Left kidney (tissue), 2 donors: ENCODE measurements around the gene AFMID. TPM values are rescaled to one million over a fixed set of nuclear protein-coding genes. Genes with fewer than 3 reads are reported as not detected.
"Not testable (repeated sequence)": the region's sequence is repeated elsewhere in the genome, so short reads cannot be mapped to it uniquely, and the experiment has no call there.

Source experiments
- DNase-seq: peaks from one replicate; pipeline ENCODE4 v3.0.0-alpha.2; 2013
- polyA plus RNA-seq: library from polyadenylated mRNA; unstranded; fragments of 120-200 nt; gene quantifications from one replicate; pipeline ENCODE4 v1.2.1, GENCODE V29; 2013; ENCODE audit not compliant: insufficient read length

Gene AFMID
- polyA plus RNA-seq, 1 donor, result 73.2 TPM

- no peak for DNase-seq
These were observed 35.9 kb downstream of the AFMID start for GRCh38 chr17:78223061-78223460.

- DNase-seq, result no peak
These were observed 36.6 kb downstream of the AFMID start for GRCh38 chr17:78223765-78224164.

GRCh38 chr17:78224231-78225087 is 37.3 kb downstream of the AFMID start:
- DNase-seq, result no peak

DNA sequence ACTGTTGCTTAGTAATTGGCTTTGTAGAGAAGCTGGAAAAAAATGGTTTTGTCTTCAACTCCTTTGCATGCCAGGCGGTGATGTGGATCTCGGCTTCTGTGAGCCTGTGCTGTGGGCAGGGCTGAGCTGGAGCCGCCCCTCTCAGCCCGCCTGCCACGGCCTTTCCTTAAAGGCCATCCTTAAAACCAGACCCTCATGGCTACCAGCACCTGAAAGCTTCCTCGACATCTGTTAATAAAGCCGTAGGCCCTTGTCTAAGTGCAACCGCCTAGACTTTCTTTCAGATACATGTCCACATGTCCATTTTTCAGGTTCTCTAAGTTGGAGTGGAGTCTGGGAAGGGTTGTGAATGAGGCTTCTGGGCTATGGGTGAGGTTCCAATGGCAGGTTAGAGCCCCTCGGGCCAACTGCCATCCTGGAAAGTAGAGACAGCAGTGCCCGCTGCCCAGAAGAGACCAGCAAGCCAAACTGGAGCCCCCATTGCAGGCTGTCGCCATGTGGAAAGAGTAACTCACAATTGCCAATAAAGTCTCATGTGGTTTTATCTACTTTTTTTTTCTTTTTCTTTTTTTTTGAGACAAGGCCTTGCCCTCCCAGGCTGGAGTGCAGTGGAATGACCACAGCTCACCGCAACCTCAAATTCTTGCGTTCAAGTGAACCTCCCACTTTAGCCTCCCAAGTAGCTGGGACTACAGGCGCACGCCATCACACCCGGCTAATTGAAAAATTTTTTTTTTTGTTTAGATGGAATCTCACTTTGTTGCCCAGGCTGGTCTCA is 38.1 kb downstream of the AFMID start:
- no peak for DNase-seq

DNA sequence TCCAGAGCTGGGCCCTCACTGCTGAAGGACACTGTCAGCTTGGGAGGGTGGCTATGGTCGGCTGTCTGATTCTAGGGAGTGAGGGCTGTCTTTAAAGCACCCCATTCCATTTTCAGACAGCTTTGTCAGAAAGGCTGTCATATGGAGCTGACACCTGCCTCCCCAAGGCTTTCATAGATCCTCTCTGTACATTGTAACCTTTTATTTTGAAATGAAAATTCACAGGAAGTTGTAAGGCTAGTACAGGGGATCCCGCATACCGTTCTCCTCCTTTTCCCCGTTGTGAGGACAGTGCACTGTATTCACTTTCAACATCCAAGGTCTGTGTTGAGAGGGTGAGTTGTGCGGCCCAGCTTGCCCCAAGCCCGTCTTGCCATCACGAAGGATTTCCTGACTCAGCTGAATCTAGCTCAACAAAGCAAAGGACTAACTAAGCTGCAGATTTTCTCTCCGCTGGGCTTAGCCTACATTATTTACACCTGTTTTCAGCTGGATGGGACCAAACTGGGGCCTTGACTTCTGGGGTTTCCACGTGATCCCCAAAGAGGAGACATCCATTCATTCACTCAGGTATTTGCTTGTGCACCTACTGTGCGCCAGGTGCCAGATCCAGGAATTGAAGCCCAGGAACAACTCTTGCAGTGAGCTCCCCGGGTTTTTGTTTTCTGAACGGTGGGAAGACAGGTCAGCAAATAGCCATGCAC is 39.0 kb downstream of the AFMID start:
- DNase-seq, result no peak

DNA sequence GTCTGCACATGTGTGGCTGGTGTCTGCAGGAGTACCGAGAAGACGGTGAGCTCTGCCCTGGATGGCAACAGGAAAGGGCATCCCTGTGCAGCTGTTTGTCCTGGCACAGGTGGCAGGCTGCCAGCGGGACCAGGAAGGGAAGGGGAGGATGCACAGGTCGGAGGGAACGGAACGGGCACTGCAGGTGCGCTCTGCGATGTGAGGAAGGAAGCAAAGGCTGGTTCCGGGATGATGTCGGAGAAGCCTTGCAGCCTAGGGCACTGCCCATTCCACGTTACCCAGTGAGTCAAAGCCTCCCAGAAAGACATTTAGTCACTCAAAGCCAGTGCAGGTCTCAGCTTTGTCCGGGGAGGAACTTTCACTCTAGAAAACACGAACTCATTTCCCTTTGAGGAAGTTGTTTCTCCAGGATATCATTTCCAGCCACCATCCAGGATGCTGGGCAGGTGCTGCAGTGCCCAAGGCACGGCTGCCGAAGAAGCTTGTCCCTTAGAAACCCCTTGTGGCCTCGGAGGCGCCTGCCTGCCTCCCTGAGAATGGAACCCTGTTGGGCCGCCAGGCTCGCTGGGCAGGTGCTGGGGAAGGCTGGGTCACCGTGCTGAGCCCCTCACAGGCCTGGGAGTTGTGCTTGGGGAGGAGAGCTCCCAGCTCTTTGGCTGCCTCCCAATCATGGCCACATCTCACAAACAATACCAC is 39.7 kb downstream of the AFMID start:
- no peak for DNase-seq

GRCh38 chr17:78227455-78227916 is 40.3 kb downstream of the AFMID start:
- DNase-seq, result no peak

GRCh38 chr17:78228176-78228575 is 41.0 kb downstream of the AFMID start:
- no peak for DNase-seq

DNA sequence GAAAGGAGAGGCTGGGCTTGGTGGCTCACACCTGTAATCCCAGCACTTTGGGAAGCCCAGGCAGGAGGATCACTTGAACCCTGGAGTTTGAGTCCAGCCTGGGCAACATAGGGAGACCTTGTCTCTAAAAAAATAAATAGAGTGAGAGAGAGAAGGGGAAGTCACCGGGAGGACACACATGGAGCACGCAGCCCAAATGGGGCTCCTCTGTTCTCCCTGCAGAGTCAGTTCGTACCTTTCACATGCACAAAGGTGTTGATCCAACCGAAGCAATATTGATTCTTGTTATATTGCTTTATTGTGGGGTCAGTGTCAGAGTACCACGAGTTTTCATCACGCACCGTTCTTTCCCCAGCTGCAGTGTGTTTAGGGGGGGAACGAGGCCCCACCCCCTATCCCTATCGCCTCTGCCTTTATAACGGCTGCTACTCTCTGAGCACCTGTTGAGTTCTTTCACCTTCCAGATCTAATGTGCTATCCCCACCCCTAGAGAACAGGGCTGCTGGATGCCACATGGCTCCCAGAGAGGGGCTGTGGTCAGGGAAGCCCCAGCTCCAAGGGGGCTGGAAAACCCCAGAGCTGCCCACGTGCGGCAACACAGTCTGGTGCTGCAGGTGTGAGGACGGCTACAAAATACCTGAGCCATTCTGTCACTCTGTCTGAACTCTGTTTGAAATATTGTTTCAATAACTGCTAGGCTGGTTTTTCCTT is 43.2 kb downstream of the AFMID start:
- no peak for DNase-seq

- no peak for DNase-seq
These were observed 44.1 kb downstream of the AFMID start, which contains the start of gene TMEM235 for GRCh38 chr17:78230996-78231935. TSS of gene TMEM235 (plus strand) at chr17:78231631. CDS start at chr17:78232024, 393 bp downstream.

- no peak for DNase-seq
These were observed 45.1 kb downstream of the AFMID start for GRCh38 chr17:78231991-78232858.

DNA sequence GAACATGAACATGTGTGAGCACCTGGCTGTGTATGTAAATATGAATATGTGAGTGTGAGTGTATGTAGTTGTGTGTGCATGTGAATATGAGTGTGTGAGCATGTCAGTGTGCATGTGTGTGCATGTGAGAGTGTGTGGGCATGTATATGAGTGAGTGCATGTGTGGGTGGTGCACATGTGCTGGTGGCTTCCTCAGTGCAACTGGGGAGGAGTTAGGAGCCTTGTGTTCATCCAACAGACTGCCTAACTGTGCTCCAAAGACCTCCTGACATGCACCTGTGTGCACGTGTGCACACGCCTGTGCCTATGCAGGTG is 45.7 kb downstream of the AFMID start:
- DNase-seq, result no peak

GRCh38 chr17:78233678-78234077 is 46.5 kb downstream of the AFMID start:
- no peak for DNase-seq

DNA sequence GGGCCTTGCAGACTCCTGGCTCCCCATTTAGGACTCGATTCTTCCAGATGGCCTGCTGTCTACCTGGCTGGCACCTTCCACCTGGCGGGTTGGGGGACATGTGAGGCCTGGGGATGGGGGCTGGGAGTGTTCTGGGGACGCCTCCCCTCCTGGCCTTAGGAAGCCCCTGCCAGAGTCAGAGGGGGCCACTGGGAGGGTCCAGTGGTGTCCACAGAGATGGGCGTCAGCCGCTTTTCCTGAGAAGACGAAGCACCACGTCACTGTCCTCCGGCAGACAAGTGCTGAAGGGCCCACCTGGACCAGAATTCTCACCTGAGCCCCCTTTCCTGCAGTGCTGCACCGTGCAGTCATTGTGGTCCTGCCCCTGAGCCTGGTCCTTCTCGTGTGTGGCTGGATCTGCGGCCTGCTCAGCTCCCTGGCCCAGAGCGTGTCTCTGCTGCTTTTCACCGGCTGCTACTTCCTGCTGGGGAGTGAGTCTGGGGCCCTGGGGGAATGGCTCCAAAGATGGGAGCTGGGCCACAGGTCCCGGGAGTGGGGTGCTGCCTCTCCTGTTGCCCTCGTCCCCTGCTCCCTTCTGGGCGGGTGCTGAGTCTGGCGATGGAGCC is 47.2 kb downstream of the AFMID start:
- DNase-seq, result no peak

GRCh38 chr17:78235022-78235421 is 47.9 kb downstream of the AFMID start:
- DNase-seq, result not testable (repeated sequence)

- DNase-seq, result no peak
These were observed 48.7 kb downstream of the AFMID start for GRCh38 chr17:78235885-78236284.

- DNase-seq, result no peak
These were observed 49.4 kb downstream of the AFMID start for GRCh38 chr17:78236362-78237127.
